GM20431 (cell line): ENCODE measurements around the gene PAPSS2.

Experiments
- in situ Hi-C: fragments of 300-500 bp; cut with MseI, MboI; formaldehyde crosslinking; loops from one replicate; pipeline ENCODE4 v1.15.0; 2020; ENCODE audit warnings: low sequenced_read_pairs; ENCODE audit not compliant: unreplicated experiment

PAPSS2 gene

DNA sequence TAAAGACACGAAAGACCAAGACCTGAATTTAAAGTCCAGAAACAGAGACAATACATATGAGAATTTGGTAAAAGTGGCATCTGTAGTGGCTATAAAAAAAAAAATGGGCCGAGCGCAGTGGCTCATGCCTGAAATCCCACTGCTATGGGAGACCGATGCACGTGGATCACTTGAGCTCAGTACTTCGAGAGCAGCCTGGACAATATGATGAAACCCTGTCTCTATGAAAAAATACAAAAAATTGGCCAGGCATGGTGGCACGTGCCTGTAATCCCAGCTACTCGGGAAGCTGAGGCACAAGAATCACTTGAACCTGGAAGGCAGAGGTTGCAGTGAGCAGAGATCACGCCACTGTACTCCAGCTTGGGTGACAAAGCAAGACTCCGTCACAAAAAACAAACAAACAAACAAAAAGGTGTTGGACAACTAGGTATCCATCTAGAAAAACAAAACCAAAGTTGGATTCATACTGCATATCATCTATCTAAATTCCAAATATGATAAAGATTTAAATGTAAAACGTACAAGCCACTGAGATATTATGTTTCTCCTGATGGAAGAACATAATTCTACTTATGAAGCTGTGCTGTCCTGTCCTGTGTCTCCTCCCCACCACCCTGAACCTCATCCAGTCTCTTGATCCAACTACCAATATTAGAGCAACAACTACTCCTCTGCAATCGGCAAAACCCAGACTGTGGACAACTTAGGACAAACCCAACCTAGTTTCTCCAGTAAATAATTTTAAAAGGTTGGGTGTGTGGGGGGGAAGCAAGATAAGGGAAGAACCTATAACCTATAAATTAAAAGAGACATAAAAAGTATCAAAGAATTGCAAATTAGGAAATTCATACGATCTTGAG is 104.6 kb downstream of the PAPSS2 start:
- in situ Hi-C loops: no loop called here

- in situ Hi-C loops: no loop called here
These were observed 106.1 kb downstream of the PAPSS2 start for GRCh38 chr10:87765666-87766376.

- in situ Hi-C loops: no loop called here
These were observed 107.6 kb downstream of the PAPSS2 start for GRCh38 chr10:87767253-87767652.

GRCh38 chr10:87771871-87772500 is 112.3 kb downstream of the PAPSS2 start:
- in situ Hi-C loops: no loop called here

DNA sequence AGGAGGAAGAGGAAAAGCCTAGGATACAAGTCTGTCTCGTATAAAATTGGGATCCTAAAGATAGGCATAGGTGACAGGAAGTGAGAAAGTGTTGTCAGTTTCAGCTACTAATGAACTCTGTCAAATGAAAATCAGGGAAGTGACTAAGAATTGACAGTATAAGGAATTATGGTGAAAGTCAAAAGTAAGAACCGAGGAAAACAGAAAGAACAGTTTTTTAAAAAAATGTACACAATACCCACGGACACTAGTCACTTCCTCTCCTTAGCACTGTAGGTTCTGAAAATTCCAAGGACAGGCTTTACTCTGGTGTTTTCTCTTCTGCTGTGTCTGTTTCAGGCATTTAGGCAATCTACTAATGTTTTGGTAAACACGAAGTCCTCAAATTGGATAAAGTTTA is 116.1 kb downstream of the PAPSS2 start:
- in situ Hi-C loops: no loop called here

DNA sequence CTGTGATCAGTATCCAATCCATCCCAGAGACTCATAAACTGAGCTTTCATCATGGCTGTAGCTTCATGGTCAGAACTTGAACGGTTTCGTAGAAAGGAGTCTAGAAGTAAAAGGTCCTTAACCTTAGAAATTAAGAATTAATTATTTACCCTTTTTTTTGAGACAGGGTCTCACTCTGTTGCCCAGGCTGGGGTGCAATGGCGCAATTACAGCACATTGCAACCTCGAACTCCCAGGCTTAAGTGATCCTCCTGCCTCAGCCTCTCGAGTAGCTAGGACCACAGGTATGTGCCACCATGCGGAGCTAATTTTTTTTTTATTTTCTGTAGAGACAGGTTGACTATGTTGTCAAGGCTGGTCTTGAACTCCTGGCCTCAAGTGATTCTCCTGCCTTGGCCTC is 116.7 kb downstream of the PAPSS2 start:
- in situ Hi-C loops: no loop called here

- in situ Hi-C loops: no loop called here
These were observed 121.9 kb downstream of the PAPSS2 start for GRCh38 chr10:87781545-87781944.

DNA sequence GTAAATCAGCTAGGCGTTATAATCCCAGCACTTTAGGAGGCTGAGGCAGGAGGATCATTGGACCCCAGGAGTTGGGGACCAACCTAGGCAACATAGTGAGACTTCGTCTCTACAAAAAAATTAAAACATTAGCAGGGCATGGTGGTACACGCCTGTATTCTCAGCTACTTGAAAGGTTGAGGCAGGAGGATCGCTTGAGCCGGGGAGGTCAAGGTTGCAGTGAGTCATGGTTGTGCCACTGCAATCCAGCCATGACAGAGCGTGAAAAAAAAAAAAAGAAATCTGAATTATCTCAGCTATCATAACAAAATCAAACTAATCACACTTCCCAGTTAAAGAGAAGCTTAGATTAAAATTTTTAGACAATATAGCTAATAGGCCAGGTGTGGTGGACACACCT is 123.0 kb downstream of the PAPSS2 start:
- in situ Hi-C loops: no loop called here

DNA sequence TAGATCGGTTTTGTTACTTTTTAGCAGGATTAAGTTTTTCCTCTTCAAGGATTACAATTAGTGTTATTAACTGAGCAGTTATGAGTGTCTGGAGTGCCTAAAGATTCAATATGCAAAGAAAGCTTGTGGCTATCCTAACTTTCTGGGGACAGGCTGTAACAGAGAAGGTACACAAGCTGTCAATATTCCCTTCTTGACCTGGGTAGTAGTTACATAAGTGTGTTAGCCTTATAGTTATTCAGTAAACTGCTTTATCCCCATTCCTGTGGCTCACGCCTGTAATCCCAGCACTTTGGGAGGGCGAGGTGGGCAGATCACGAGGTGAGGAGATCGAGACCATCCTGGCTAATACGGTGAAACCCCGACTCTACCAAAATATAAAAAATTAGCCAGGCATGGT is 126.7 kb downstream of the PAPSS2 start:
- in situ Hi-C loops: no loop called here

DNA sequence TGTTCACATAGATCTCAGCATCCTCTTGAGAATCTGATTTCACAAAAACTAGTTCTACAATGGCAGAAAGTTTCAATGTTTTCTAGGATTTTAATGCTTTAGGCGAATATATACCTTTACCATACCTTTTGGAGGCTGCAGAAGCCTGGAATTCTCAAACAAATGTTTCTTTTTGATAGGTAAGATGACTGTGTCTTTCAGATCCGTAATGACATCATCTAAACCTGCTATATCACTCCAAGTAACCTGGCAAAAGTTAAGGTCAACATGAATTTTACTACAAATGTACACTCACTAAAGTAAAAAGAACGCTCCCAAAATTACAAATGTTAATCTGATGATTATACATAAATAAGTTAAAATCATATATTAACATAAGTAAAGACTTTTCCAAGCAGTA is 130.5 kb downstream of the PAPSS2 start:
- in situ Hi-C loops: no loop called here

- in situ Hi-C loops: no loop called here
These were observed 134.6 kb downstream of the PAPSS2 start for GRCh38 chr10:87794285-87794684.
